ENCODE data around the gene NEDD8. TPM values are rescaled to one million over a fixed set of nuclear protein-coding genes. Genes with fewer than 3 reads are reported as not detected.

Gene NEDD8
- total RNA-seq, 1 donor from 2014 or later = 180 TPM

DNA sequence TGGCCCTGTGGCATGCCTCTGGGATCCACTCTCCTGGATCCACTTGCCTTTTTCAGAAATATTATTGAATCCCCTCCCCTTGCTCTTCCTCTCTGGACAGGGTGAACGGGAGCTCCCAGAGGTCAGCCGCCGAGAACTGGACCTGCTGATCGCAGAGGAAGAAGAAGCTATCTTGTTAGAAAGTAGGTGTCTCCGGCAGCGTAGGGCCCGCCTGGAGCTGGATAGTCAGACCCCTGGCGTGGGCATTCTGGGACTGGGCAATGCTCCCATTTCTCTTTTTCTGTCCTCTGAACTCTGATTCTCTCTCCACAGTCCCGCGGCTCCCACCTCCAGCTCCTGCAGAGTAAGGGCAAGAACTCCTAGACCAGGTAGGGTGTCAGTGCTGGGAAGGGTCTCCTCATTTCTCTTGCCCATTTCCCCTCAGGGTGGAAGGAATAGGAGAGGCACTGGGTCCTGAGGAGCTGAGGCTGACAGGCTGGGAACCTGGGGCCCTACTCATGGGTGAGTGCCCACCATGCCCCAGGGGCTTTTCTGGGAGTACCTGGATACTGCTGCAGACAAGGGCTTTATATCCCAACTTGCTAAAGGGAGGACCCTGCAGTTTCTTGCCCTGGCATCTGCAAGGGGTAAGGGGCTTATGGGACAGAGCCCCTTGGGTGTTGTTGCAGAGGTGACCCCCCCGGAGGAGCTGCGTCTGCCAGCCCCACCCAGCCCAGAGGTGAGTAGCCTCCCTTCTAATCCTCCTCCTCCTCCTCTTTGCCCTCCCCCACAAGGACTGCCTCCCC is 54.9 kb downstream of the NEDD8 start:
- no peak for DNase-seq (ENCODE audit: low read depth)
- peaks cover 14% of the 10 kb centered on the region for H3K36me3 ChIP-seq (ENCODE audit: control insufficient read depth, insufficient read depth, low read length)

GRCh38 chr14:24176599-24176998 is 55.6 kb downstream of the NEDD8 start:
- DNase-seq (ENCODE audit: low read depth) = no peak
- Histone ChIP-seq H3K36me3 (ENCODE audit: control insufficient read depth, insufficient read depth, low read length) (peaks cover 14% of the 10 kb centered on the region), H3K27me3 (ENCODE audit: control insufficient read depth, insufficient read depth, low read length) (no peaks in the 10 kb centered on the region), H3K4me3 (ENCODE audit: low read depth, low read length) (no peak overlapping the region)
- no peak for TF ChIP-seq CTCF (IDR thresholded peaks at IDR 0.05; ENCODE audit: insufficient read depth, low read length, poor library complexity, severe bottlenecking)

More for the DNA sequence above, 54.9 kb downstream of the NEDD8 start:
- H3K27me3 ChIP-seq (ENCODE audit: control insufficient read depth, insufficient read depth, low read length) = no peaks in the 10 kb centered on the region
- TF ChIP-seq CTCF (IDR thresholded peaks at IDR 0.05; ENCODE audit: insufficient read depth, low read length, poor library complexity, severe bottlenecking) = no peak
- H3K4me3 ChIP-seq (ENCODE audit: low read depth, low read length) = no peak overlapping the region

DNA sequence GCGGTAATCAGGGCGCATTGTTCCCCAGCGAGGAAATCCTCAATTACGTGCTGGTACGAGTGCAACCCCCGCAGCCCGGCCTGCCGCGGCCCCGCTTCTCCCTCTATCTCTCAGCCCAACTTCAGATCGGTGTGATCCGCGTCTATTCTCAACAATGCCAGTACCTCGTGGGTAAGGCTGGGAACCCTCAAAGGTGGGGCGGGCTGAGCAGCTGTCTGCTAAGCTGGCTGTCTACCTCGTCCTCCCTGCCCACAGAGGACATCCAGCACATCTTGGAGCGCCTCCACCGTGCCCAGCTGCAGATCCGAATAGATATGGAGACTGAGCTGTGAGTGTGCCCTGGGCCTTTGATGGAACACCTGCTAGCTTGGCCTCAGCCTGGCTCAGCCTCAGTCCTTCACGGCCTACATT is 59.3 kb downstream of the NEDD8 start:
- TF ChIP-seq CTCF (IDR thresholded peaks at IDR 0.05; ENCODE audit: insufficient read depth, low read length, poor library complexity, severe bottlenecking) = no peak
- no peak for DNase-seq (ENCODE audit: low read depth)
- H3K4me3 ChIP-seq (ENCODE audit: low read depth, low read length) = peak overlapping the region; percentile 78
- no peaks in the 10 kb centered on the region for H3K27me3 ChIP-seq (ENCODE audit: control insufficient read depth, insufficient read depth, low read length)
- H3K36me3 ChIP-seq (ENCODE audit: control insufficient read depth, insufficient read depth, low read length) = peaks cover 7% of the 10 kb centered on the region

- H3K4me3 ChIP-seq (ENCODE audit: low read depth, low read length) = peak overlapping the region; percentile 78
- no peak for DNase-seq (ENCODE audit: low read depth)
- no peaks in the 10 kb centered on the region for H3K27me3 ChIP-seq (ENCODE audit: control insufficient read depth, insufficient read depth, low read length)
- H3K36me3 ChIP-seq (ENCODE audit: control insufficient read depth, insufficient read depth, low read length) = peaks cover 8% of the 10 kb centered on the region
- TF ChIP-seq CTCF (IDR thresholded peaks at IDR 0.05; ENCODE audit: insufficient read depth, low read length, poor library complexity, severe bottlenecking) = no peak
Measured at GRCh38 chr14:24172261-24172860, 59.8 kb downstream of the NEDD8 start.

- Histone ChIP-seq H3K36me3 (ENCODE audit: control insufficient read depth, insufficient read depth, low read length) (peaks cover 7% of the 10 kb centered on the region), H3K4me3 (ENCODE audit: low read depth, low read length) (peak within 1 kb of the TSS; percentile 78), H3K27me3 (ENCODE audit: control insufficient read depth, insufficient read depth, low read length) (no peaks in the 10 kb centered on the region)
- TF ChIP-seq CTCF (IDR thresholded peaks at IDR 0.05; ENCODE audit: insufficient read depth, low read length, poor library complexity, severe bottlenecking) = no peak
- peak; percentile 92 for DNase-seq (ENCODE audit: low read depth)
Measured at GRCh38 chr14:24171422-24172260, 60.5 kb downstream of the NEDD8 start, which contains the start of gene REC8. TSS of gene REC8 (plus strand) at chr14:24172080. CDS start at chr14:24172553, 473 bp downstream.

All from kidney epithelial cell (primary cell).